Chondrocyte (in vitro differentiated cells): ENCODE measurements around the gene HSPB1. TPM values are rescaled to one million over a fixed set of nuclear protein-coding genes. Genes with fewer than 3 reads are reported as not detected.

ENCODE experiments used
- DNase-seq: peaks from one replicate; pipeline ENCODE4 v3.0.0; 2021; ENCODE audit warnings: mixed read lengths, low spot score
- H3K27ac Mint-ChIP-seq: one replicate; pipeline ENCODE4 v1.8.0; 2021; ENCODE audit warnings: mild to moderate bottlenecking, moderate library complexity, mixed read lengths; ENCODE audit not compliant: unreplicated experiment
- H3K27me3 Mint-ChIP-seq: 2 replicates; pipeline ENCODE4 v1.8.0; 2021; ENCODE audit warnings: low read depth, mixed read lengths
- H3K36me3 Mint-ChIP-seq: 2 replicates; pipeline ENCODE4 v1.8.0; 2021; ENCODE audit warnings: low read depth, mixed read lengths
- H3K4me1 Mint-ChIP-seq: 2 replicates; pipeline ENCODE4 v1.8.0; 2021; ENCODE audit warnings: low read depth, mild to moderate bottlenecking, mixed read lengths
- H3K4me3 Mint-ChIP-seq: one replicate; pipeline ENCODE4 v1.8.0; 2021; ENCODE audit warnings: mild to moderate bottlenecking, moderate library complexity, mixed read lengths; ENCODE audit not compliant: unreplicated experiment
- H3K9me3 Mint-ChIP-seq: 2 replicates; pipeline ENCODE4 v1.8.0; 2021; ENCODE audit warnings: low read depth, mixed read lengths
- total RNA-seq: library from RNA; stranded (reverse); gene quantifications from 3 replicates; pipeline ENCODE4 v1.2.1, GENCODE V29; 2021
- TF ChIP-seq, protein P1 (sequence below): fragments of 200-600 bp; sonication (generic); IDR thresholded peaks from 2 replicates; pipeline ENCODE4 v1.5.0; 2021; ENCODE audit warnings: antibody characterized with exemption, mild to moderate bottlenecking, moderate library complexity

HSPB1 gene
- total RNA-seq, 1 donor from 2014 or later = 1,322 TPM

GRCh38 chr7:76260171-76260703, 42.2 kb upstream of the HSPB1 start:
- peaks cover 14% of the 10 kb centered on the region for H3K27me3 Mint-ChIP-seq
- H3K36me3 Mint-ChIP-seq = no peaks in the 10 kb centered on the region
- peak overlapping the region; percentile 36 for H3K4me3 Mint-ChIP-seq
- no peak overlapping the region for H3K27ac Mint-ChIP-seq
- TF ChIP-seq, protein P1, sequence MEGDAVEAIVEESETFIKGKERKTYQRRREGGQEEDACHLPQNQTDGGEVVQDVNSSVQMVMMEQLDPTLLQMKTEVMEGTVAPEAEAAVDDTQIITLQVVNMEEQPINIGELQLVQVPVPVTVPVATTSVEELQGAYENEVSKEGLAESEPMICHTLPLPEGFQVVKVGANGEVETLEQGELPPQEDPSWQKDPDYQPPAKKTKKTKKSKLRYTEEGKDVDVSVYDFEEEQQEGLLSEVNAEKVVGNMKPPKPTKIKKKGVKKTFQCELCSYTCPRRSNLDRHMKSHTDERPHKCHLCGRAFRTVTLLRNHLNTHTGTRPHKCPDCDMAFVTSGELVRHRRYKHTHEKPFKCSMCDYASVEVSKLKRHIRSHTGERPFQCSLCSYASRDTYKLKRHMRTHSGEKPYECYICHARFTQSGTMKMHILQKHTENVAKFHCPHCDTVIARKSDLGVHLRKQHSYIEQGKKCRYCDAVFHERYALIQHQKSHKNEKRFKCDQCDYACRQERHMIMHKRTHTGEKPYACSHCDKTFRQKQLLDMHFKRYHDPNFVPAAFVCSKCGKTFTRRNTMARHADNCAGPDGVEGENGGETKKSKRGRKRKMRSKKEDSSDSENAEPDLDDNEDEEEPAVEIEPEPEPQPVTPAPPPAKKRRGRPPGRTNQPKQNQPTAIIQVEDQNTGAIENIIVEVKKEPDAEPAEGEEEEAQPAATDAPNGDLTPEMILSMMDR = no peak
- no peak for DNase-seq
- H3K4me1 Mint-ChIP-seq = no peaks in the 10 kb centered on the region
- no peaks in the 10 kb centered on the region for H3K9me3 Mint-ChIP-seq

DNA sequence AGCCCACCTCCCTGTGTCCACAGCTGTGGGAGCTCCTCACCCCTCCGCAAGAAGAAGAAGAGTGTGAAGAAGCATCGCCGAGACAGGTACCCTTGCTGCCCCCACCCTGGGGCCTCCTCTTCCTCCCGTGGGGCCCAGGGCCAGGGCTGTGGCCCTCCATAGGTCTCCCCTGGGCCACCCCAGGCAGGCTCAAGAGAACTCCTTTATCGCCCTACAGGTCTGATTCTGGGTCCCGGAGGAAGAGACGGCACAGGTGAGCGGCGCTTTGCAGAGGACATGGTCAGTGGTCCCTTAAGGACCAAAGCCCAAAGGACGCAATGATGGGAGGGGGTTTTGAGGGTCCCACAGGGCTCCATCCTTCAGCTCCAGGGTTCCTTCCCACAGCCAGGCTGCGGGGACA, 41.1 kb upstream of the HSPB1 start:
- DNase-seq = no peak
- Mint-ChIP-seq H3K9me3 (no peaks in the 10 kb centered on the region), H3K36me3 (no peaks in the 10 kb centered on the region), H3K4me3 (no peak overlapping the region), H3K27me3 (peaks cover 11% of the 10 kb centered on the region), H3K4me1 (no peaks in the 10 kb centered on the region), H3K27ac (no peak overlapping the region)
- TF ChIP-seq, protein P1 = no peak

GRCh38 chr7:76261931-76262330, 40.5 kb upstream of the HSPB1 start:
- TF ChIP-seq, protein P1 = no peak
- H3K4me1 Mint-ChIP-seq = peaks cover under 1% of the 10 kb centered on the region
- H3K27me3 Mint-ChIP-seq = peaks cover 11% of the 10 kb centered on the region
- H3K27ac Mint-ChIP-seq = no peak overlapping the region
- DNase-seq = no peak
- H3K4me3 Mint-ChIP-seq = no peak overlapping the region
- no peaks in the 10 kb centered on the region for H3K9me3 Mint-ChIP-seq
- H3K36me3 Mint-ChIP-seq = no peaks in the 10 kb centered on the region

DNA sequence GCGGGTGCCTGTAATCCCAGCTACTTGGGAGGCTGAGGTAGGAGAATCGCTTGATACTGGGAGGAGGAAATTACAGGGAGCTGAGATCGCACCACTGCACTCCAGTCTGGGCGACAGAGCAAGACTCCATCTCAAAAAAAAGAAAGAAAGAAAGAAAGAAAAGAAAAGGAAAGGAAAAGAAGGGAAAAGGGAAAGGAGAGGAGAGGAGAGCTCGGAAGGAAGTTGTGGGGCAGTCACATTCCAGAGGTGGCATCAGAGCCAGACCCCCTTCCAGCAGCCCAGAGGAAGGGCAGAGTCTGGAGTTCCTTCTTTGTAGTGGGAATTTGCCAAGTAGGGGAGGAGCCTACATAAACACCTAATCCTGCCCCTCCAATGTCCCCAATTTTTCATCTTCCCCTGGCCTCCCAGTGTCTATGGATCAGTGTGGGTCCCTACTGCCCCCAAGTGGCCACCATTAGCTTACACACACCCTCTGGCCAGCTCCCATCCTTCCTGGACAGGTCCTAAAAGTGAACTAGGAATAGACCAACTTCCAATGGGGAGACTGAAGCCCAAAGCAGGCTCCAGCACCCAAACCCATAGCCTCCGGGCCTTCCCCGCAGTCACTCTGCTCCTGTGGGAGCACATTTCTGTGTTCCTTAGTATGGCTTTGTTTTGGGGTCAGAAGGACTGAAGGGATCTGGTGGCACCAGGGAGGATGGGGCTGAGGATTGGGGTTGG, 39.6 kb upstream of the HSPB1 start:
- Mint-ChIP-seq H3K36me3 (no peaks in the 10 kb centered on the region), H3K9me3 (no peaks in the 10 kb centered on the region), H3K4me3 (no peak overlapping the region), H3K4me1 (peaks cover 2% of the 10 kb centered on the region), H3K27ac (no peak overlapping the region), H3K27me3 (peaks cover 9% of the 10 kb centered on the region)
- no peak for DNase-seq
- TF ChIP-seq, protein P1 = peak; percentile 85

DNA sequence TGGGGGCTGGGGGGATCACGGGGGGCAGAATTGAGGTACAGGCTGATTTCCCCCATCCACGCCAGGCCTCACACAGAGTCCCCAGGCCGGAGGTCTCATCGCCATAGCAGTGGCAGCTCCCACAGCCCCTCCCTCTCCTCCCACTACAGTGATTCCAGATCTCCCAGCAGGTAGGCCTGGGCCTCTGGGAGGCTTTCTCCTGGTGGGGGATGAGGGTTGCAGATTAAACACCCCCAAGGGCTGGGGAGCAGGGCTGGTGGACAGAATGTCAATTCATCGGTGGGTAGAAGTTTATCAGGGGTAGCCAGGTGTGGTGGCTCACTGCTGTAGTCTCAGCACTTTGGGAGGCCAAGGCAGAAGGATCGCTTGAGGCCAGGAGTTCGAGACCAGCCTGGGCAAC, 37.2 kb upstream of the HSPB1 start:
- DNase-seq = no peak
- Mint-ChIP-seq H3K27ac (no peak overlapping the region), H3K4me3 (no peak overlapping the region), H3K27me3 (peaks cover 23% of the 10 kb centered on the region), H3K36me3 (no peaks in the 10 kb centered on the region), H3K9me3 (no peaks in the 10 kb centered on the region), H3K4me1 (peaks cover 10% of the 10 kb centered on the region)
- TF ChIP-seq, protein P1 = no peak
